ENCODE measurements around the gene TAGLN. TPM values are rescaled to one million over a fixed set of nuclear protein-coding genes. Genes with fewer than 3 reads are reported as not detected.

TAGLN gene
- total and polyA plus RNA-seq, 2 of the 8 experiments (the other 6 are each of a cell fraction or from before 2014, with no cell fraction given), result 140 to 300 TPM

- peak overlapping the region; percentile 60 for H3K18ac ChIP-seq (ENCODE audit: extremely low read depth, low read length)
- DNase-seq (ENCODE audit: low read depth in 1 of 2, low spot score in 2 of 2), result no peak
- H3K56ac ChIP-seq (replicated peaks; ENCODE audit: insufficient read length, low read depth, low read length), result no peak overlapping the region
- no peak overlapping the region for H3K14ac ChIP-seq (ENCODE audit: insufficient read length)
- H3K9me3 ChIP-seq (ENCODE audit: insufficient read depth in 2 of 2, low read depth in 1 of 2, low read length in 1 of 2), result no peaks in the 10 kb centered on the region
- H2AFZ ChIP-seq (ENCODE audit: low read length), result no peak overlapping the region
- H2BK15ac ChIP-seq (ENCODE audit: low read length), result peak overlapping the region; percentile 84; the same call in 1 of the 2 replicates
- H3K79me2 ChIP-seq (ENCODE audit: control insufficient read depth in 1 of 2, insufficient read depth in 2 of 2, low read length in 2 of 2), result peaks cover 0 to 14% of the 10 kb centered on the region in 2 experiments; a peak in 1 of 4 replicates
- CTCF ChIA-PET (ENCODE audit: partially characterized antibody), result interaction anchor here (1.1 to 18.7 kb wide), 3 partner anchors 16 to 53 kb away, joined by 3 to 449 read pairs (median 249); partner anchors contain the start of genes PCSK7, RNF214 and SIDT2
- peaks cover 6% of the 10 kb centered on the region; the same call in 1 of the 2 replicates for H3K23me2 ChIP-seq (ENCODE audit: low read depth, low read length)
- H3K36me3 ChIP-seq (ENCODE audit: control insufficient read depth in 2 of 4, insufficient read depth in 4 of 4, low read length in 3 of 4), result peaks cover 0 to 1% (median under 1%) of the 10 kb centered on the region in 4 experiments; a peak in 2 of 8 replicates
- H3K79me1 ChIP-seq (ENCODE audit: low read depth, low read length), result no peaks in the 10 kb centered on the region; the same call in 1 of the 2 replicates
- no peak overlapping the region for H3K4ac ChIP-seq (replicated peaks; ENCODE audit: insufficient read length, low read depth, low read length)
- H4K91ac ChIP-seq (replicated peaks; ENCODE audit: insufficient read length, low read length), result peak overlapping the region; percentile 31
- peak overlapping the region; percentile 38 to 73 (median 46); a peak in 6 of 7 replicates for H3K9ac ChIP-seq (replicated peaks in 1 of 4; ENCODE audit: extremely low read depth in 1 of 4, low read depth in 3 of 4, low read length in 3 of 4)
- H2AK5ac ChIP-seq (ENCODE audit: low read depth, low read length), result peak overlapping the region; percentile 47
- H2BK5ac ChIP-seq (ENCODE audit: low read depth, low read length), result peak overlapping the region; percentile 6
- peak overlapping the region; percentile 37 to 58 (median 47); a peak in 6 of 8 replicates for H3K4me3 ChIP-seq (ENCODE audit: extremely low read depth in 1 of 4, insufficient read depth in 2 of 4, low read depth in 3 of 4, low read length in 4 of 4)
- no peaks in the 10 kb centered on the region; a peak in 1 of 7 replicates for H3K27me3 ChIP-seq (replicated peaks in 1 of 4; ENCODE audit: control insufficient read depth in 3 of 4, extremely low read depth in 1 of 4, insufficient read depth in 3 of 4, low read length in 3 of 4)
- no peak overlapping the region for H2BK20ac ChIP-seq (ENCODE audit: low read length)
- peaks cover 7 to 32% (median 28%) of the 10 kb centered on the region in 4 experiments for H3K4me1 ChIP-seq (replicated peaks in 1 of 4; ENCODE audit: control insufficient read depth in 3 of 4, insufficient read depth in 4 of 4, low read length in 3 of 4)
- 68% methylated on average over 4 of the region's 4 CpGs; no CpG with 5 or more reads in 1 of the 2 experiments for WGBS, 2 experiments (ENCODE audit: extremely low coverage in 1 of 2, insufficient coverage in 1 of 2, insufficient read length in 1 of 2, insufficient replicate concordance in 2 of 2, low coverage in 1 of 2, low lambda C conversion rate in 2 of 2, missing lambda C conversion rate in 1 of 2)
- no peak for FAIRE-seq
- TF ChIP-seq MAFK (IDR thresholded peaks at IDR 0.05; ENCODE audit: low read depth, low read length) (no peak), ZNF274 (IDR thresholded peaks at IDR 0.05; ENCODE audit: borderline replicate concordance, extremely low read depth, low read length) (no peak), SIRT6 (IDR thresholded peaks at IDR 0.05; ENCODE audit: low read length) (peak; percentile 37), SP1 (IDR thresholded peaks at IDR 0.05; ENCODE audit: low read depth, low read length) (no peak), KDM1A (IDR thresholded peaks at IDR 0.05; ENCODE audit: borderline replicate concordance, low read length) (peak; percentile 89), ATF3 (IDR thresholded peaks at IDR 0.05; ENCODE audit: insufficient read depth, low read depth, low read length) (no peak), BACH1 (IDR thresholded peaks at IDR 0.05; ENCODE audit: low read length) (no peak)
- peak overlapping the region; percentile 99 for H2BK12ac ChIP-seq (ENCODE audit: low read depth, low read length)
- H4K5ac ChIP-seq (ENCODE audit: insufficient read length, low read depth, low read length), result no peak overlapping the region
- H3K4me2 ChIP-seq (ENCODE audit: insufficient read depth in 1 of 2, low read depth in 2 of 2, low read length in 2 of 2), result peak overlapping the region; percentile 67 to 81
- H4K8ac ChIP-seq (ENCODE audit: extremely low read depth, insufficient read depth, low read length), result no peak overlapping the region
- peak overlapping the region; percentile 24; the same call in 1 of the 2 replicates for H3K27ac ChIP-seq (ENCODE audit: low read depth, low read length)
- H2BK120ac ChIP-seq (replicated peaks; ENCODE audit: low read depth, low read length), result no peak overlapping the region
- peaks cover 2% of the 10 kb centered on the region in 2 experiments for H4K20me1 ChIP-seq (replicated peaks in 1 of 2; ENCODE audit: control insufficient read depth in 1 of 2, insufficient read depth in 2 of 2, low read length in 2 of 2)
- POLR2A ChIA-PET (ENCODE audit: partially characterized antibody), result interaction anchor here (0.7 to 10.3 kb wide), 10 partner anchors 14 to 60 kb away, joined by 3 to 153 read pairs (median 4); partner anchors contain the start of genes PAFAH1B2, RNF214 and SIDT2
- H3K23ac ChIP-seq (ENCODE audit: insufficient read length), result no peak overlapping the region
These were observed 557 bp upstream of the TAGLN start for GRCh38 chr11:117198613-117199012.
